Mammary epithelial cell (primary cell): ENCODE data around the gene ADIPOQ.

Experiments
- EZH2 ChIP-seq: IDR thresholded peaks from 2 replicates; pipeline ENCODE4 v1.6.1; 2012; ENCODE audit warnings: low read length, inconsistent platforms, borderline replicate concordance
- TF ChIP-seq, protein P1 (sequence below), 2 donors: IDR thresholded peaks in 1 of 2; conservative IDR thresholded peaks in 1 of 2; 2 replicates each; pipeline ENCODE4 v1.5.1; 2011 to 2012; ENCODE audit warnings: inconsistent platforms in 2 of 2, low read length in 2 of 2, mild to moderate bottlenecking in 2 of 2, control low read depth in 1 of 2, low read depth in 1 of 2; ENCODE audit not compliant: insufficient read depth in 1 of 2; ENCODE audit errors: extremely low read depth in 1 of 2

DNA sequence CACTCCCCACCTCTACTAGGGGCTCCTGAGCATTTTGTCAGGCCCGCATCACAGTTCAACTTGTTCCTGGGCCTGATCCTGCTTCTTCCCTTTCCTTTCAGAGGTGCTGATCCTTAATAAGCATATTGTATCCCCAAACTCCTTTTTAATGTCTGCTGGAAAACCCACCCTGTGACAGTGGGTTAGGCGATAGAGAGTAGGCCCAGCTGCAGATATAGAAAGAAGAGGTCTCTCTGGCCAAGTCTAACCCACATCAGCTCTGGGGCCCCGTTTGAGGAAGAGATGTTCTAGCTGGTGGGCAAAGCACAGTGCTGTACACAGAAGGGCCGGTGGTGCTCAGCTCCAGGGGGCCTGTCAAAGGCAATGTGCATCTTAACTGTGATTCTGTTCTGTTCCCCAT lies 53.5 kb downstream of the ADIPOQ start:
- TF ChIP-seq, protein P1, sequence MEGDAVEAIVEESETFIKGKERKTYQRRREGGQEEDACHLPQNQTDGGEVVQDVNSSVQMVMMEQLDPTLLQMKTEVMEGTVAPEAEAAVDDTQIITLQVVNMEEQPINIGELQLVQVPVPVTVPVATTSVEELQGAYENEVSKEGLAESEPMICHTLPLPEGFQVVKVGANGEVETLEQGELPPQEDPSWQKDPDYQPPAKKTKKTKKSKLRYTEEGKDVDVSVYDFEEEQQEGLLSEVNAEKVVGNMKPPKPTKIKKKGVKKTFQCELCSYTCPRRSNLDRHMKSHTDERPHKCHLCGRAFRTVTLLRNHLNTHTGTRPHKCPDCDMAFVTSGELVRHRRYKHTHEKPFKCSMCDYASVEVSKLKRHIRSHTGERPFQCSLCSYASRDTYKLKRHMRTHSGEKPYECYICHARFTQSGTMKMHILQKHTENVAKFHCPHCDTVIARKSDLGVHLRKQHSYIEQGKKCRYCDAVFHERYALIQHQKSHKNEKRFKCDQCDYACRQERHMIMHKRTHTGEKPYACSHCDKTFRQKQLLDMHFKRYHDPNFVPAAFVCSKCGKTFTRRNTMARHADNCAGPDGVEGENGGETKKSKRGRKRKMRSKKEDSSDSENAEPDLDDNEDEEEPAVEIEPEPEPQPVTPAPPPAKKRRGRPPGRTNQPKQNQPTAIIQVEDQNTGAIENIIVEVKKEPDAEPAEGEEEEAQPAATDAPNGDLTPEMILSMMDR (conservative IDR thresholded peaks at IDR 0.05 in 1 of 2, IDR thresholded peaks at IDR 0.05 in 1 of 2; ENCODE audit: extremely low read depth in 1 of 2, insufficient read depth in 1 of 2, low read depth in 1 of 2, low read length in 2 of 2), result no peak
- TF ChIP-seq EZH2, result no peak
